NCI-H1930 (cell line): ENCODE measurements around the gene TNKS2.
"Not testable (repeated sequence)": the region's sequence is repeated elsewhere in the genome, so short reads cannot be mapped to it uniquely, and the experiment has no call there.

Source experiments
- DNase-seq, 2 experiments: peaks; one replicate each; lab custom pipeline; 2025; lab: John Stamatoyannopoulos, UW

TNKS2 gene

DNA sequence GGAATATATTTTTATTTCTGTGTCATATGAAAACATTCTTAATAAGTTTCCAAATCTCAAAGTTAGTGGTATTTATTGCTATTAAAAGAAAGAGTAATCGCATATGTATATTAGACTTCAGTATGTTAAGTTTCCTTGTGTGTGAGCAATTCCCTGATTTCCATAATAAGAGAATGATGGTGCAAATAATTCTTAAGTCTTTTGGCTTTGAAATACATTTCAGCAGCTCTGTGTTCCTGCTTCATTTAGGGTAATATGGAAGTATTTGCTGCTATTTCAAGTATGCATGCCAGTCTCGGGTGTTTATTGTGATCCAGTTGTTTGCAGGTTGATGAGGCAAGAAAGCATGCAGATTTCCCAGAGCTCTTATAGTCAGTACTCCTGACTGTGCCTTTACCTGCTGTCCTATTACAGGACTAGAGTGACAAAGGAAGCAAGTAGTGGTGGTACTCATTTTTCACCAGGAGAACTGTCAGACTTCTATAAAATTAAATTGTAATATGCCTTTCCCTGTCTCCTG is 67.4 kb downstream of the TNKS2 start:
- DNase-seq, result no peak

- DNase-seq, result no peak
Observed at GRCh38 chr10:91875156-91875555, 76.9 kb downstream of the TNKS2 start.

GRCh38 chr10:91875779-91876178 is 77.6 kb downstream of the TNKS2 start:
- no peak for DNase-seq

DNA sequence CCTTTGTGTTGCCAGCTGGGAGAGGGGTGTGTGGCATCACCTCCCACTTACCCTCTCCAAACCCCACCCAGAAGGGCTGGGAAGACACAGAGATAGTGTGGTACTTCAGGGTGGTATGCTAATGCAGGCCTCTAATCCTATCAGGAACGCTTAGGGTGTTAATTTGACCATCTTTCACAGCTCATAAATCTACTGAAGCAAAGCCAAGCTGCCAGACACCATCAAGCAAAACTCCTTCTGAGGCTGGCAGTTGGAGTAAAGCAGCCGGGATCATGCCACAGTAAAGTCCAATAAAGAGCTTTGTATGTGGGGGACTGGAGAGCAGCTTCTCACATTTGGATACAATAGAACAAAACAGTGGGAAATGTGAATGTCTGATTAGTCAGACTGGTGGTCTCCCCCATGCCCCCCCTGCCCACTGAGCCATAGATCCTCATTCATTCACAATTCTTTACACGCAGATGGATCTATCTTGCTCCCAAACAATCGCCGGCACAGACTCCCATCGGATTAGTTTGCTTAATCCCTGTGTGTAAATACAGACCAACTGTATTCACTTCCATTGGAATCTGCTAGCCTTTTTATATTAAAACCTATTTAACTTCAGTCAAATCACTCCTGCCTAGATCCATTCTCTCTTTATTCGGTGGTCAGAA is 81.4 kb downstream of the TNKS2 start:
- DNase-seq, result no peak

- no peak for DNase-seq
Observed at GRCh38 chr10:91880310-91880709, 82.1 kb downstream of the TNKS2 start.

DNA sequence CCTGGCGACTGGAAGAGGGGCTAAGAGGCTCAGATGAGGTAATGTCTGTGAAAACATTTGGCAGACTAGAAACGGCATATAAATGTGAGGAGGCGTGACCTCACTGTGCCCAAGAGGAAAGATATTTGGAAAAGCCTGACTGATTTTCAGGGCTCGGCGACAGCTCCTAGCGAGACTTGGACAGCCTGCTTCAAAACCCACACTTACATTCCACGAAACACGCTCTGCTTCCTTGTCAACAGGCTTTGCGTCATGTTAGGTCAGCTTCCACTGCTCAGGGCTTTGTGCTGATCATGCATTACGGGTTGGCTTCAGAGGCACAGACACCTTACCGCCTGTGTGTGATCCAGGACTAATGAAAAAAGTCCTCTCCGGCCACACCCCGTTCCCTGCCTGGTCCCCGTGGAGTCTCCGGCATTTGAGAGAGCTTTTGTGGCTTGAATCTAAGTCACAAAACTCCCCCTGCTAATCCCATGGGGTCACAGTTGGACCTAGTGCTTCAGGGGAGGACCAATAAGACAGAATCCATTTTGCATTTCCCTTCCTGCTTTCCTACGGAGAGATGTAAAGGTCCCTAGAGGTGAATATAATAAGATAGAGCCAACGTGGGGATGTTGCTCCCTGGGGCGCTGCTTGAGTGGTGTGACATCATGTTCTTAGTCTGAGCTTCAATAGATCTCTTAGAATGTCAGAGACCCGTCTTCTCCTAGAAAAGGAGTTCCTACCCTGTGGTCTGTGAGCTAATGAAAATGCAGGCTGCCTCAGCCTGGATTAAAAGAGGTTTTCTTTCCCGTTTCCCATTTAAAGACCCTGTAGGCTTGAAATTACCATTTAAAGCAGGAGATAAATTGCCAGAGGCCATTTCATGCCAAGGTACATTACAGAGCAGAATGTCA is 85.6 kb downstream of the TNKS2 start:
- DNase-seq, result no peak

DNA sequence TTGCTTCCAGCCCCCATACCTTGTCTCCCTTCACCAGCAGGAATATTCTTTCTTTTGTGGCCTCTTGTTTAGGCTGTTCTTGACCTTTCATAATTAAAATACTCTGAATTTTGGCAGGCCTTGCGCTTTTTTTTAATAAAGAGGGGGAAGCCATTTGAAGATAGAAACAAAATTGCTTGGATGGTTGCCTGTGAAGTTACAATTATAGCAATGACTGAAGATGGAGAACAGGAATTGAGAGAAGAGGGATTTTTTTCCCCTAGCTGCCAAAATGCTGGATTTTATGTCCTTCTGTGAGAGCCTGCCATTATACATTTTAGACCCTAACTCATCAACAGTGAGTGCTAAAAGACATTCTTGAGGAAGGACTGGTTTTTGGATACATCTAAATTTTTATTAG is 86.3 kb downstream of the TNKS2 start:
- DNase-seq, result no peak

DNA sequence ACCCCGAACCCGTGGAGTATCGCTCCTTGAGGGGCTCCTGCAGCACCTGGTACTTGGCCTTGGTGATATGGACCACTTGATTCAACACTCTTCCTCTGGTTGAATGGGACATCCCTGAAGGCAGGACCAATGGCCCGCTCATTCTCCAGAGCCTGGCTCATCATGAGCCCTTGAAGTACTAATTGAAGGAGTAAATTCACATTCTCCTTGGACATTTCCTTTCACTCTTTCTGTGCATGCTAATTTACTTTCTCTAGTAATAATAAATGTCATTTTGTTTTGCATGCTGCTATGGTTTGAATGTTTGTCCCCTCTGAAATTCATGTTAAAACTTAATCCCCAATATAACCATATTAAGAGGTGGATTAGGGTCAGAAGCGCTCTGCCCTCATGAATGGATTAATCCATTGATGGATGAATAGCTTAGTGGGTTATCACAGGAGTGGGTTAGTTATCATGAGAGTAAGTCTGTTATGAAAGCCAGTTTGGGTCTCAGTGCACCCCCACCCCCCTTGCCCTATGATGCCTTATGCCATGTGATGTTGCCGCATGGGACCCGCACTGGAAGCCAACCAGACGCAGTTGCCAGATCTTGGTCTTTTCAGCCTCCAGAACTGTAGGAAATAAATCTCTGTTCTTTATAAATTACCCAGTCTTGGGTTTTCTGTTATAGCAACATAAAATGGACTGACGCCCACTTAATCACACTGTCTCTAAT is 87.3 kb downstream of the TNKS2 start:
- no peak for DNase-seq

DNA sequence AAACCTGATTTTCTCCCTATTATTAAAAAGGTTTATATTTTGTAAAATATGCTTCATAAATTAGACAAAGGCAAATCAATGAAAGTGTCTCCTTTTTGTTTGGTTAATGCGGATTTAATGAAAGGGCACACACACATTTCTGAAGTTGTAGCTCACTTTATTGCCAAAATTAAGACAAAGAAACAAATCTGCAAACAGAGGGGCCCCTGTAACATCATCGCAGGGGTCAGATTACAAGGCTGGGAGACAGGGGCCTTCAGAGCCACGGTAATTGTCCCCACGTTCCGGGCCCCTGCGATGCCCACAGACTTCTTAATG is 88.7 kb downstream of the TNKS2 start:
- DNase-seq, result no peak

- peak in 1 of 2 experiments; percentile 29 for DNase-seq
Observed at GRCh38 chr10:91887272-91888076, 89.2 kb downstream of the TNKS2 start.

DNA sequence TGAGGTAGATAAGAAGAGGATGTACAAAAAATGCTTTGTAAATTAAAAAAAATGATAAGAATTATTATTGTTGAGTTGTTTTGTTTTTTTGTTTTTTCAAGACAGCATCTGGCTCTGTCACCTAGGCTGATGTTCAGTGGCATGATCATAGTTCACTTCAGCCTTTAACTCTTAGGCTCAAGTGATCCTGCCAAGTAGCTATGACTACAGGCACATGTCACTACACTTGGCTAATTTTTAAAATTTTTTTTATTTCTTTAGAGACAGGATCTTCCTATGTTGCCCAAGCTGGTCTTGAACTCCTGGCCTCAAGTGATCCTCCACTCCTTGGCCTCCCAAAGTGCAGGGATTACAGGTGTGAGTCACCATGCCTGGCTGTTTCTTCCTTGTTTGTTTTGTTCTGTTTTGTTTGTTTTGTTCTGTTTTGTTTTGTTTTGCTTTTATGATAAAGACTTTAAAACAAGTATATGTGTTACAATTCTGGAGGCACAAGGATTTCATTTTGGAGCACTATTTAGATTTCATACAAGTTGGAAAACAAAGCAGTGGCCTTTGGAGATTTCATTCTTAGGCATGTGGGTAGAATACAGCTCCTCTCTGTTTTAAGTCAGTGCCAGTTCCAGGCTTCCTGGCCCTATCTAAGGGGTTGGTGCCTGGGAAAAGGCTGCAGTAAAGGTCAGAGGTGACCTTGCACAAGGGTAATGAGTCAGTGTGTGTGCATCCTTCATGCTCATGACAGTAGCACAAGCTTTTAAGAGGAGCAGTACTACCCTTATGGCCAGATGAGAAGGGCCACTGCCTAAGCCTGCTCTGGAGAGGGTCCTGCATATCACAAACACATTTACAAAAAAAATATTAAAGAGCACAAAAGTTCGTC is 93.1 kb downstream of the TNKS2 start:
- no peak for DNase-seq

DNA sequence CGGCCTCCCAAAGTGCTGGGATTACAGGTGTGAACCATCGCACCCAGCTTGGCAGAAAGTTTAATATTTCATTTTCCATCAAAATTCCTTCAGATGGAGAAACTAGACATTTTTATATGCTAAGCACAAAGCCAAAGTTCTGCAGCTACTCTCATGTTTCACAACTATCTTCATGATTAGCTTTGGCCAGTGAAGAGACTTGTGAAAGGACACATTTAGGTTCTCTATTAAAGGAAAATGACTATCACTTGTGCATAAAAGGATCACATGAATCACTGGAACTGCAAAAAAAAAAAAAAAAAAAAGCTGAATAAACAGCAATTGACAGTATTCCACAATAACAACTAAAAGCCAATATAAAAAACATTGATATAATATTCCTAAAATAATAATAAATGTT is 94.8 kb downstream of the TNKS2 start:
- no peak for DNase-seq

DNA sequence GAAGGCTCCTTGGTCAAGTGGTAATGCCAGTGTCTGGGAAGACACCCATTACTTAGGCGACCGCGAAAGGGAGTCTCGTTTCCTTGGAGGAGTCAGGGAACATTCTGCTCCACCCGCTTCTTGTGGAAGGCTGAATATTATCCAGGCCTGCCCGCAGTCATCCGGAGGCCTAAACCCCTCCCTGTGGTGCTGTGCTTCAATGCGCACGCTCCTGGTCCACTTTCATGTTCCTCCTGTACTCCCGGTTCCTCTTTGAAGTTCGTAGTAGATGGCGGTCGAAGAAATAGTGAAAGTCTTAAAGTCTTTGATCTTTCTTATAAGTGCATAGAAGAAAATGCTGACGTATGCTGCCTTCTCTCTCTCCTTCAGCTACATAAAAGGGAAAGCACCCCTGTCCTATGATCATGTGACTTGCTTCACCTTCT is 96.0 kb downstream of the TNKS2 start:
- DNase-seq, result not testable (repeated sequence)

DNA sequence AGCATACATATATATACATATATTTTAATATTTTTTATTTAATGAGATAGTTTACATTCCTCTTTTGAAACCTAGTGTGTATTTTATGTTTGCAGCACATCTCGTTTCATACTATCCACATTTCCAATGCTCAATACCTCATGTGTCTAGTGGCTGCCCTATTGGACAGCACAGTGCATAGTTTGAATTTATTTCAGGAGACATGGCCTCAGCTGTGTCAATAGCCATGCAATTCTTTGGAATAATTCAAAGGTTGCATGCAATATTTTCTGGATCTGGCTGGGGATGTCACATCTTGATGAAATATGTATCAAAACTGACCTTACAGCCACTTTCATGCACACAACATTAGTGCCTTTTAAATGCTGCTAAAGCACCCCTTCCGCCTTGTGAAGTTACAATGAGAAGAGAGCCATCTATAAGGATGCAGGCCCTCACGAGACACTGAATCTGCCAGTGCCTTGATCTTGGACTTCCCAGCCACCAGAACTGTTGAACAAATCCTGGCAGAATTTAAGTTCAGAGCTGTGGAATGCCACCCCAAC is 98.1 kb downstream of the TNKS2 start:
- DNase-seq, result no peak

DNA sequence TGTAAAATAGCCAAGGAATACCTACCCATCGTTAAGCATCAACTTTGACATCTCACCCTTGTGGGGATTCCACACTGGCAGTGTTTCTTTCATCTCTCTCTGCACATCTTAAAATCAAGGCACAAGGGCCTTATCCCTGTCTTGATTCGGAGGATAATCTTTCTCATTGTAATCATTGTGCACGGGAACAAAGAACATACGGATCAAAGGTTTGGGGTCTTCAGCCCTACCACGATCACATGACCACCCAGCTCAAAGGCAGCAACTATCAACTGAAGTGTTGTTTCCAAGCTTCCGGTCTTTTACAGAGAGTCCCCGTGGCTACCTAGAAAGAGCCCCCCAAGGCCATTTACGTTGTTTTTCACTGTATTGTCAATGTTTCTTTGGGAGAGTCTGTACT is 99.2 kb downstream of the TNKS2 start:
- no peak for DNase-seq

DNA sequence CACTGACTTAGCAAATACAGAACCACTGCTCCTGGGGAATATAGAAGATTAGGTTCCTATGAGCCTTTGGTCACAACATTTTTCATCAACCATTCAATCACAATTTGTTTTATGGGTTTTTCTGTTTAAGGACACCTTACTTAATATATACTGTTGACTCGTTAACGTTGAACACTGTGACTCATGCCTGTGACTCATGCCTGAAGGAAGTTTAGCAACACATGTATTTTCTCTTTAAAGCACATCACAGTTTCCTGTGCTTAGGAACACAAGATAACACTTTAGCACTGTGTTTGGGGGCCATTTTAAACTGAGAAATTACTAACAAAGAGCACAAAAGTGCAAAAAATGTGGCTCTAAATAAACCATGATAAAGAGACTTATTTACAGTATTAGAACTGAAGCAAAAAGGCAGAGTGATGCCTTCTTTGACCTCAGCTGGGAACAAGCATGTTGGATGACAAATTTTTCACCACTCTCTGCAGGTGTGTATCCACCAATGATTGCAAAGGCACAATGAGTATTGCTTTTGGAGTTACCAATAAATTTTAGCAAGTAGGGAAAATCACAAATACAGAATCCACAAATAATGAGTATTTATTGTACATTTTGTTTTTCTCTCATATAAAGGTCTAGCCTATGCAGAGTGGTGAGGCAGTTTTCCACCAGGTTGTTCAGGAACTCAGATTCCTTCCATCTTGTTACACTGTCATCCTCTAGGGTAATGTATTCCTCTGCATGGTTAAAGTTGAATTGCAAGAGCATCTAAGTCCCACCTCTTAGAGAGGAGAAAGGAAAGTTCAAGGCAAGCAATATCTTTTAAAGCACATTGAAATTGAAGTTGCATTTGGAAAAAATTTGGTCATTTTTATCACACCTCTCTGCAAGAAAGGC is 103.8 kb downstream of the TNKS2 start:
- no peak for DNase-seq

- DNase-seq, result no peak
Observed at GRCh38 chr10:91907033-91907594, 108.9 kb downstream of the TNKS2 start.

GRCh38 chr10:91907914-91908336 is 109.7 kb downstream of the TNKS2 start:
- DNase-seq, result no peak
